ENCODE results near the gene RPL36A.

DNA sequence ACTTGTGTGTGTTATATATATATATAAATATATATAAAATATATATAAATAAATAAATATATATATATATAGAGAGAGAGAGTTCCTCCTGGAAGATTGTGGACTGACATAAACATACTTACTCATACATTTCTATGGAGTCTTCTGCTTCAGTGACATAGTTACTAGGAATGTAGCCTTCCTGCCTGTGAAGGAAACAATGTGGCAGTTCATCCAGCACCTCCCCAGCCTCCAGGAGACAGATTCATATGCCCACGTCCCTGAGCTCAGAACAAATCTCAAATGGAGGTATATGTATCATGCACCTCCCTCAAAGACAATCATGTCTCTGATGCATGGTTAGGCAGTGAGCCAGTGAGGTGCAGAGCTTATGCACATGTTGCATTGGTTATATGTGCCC, 30.8 kb upstream of the RPL36A start:
- TF ChIP-seq, protein P1, sequence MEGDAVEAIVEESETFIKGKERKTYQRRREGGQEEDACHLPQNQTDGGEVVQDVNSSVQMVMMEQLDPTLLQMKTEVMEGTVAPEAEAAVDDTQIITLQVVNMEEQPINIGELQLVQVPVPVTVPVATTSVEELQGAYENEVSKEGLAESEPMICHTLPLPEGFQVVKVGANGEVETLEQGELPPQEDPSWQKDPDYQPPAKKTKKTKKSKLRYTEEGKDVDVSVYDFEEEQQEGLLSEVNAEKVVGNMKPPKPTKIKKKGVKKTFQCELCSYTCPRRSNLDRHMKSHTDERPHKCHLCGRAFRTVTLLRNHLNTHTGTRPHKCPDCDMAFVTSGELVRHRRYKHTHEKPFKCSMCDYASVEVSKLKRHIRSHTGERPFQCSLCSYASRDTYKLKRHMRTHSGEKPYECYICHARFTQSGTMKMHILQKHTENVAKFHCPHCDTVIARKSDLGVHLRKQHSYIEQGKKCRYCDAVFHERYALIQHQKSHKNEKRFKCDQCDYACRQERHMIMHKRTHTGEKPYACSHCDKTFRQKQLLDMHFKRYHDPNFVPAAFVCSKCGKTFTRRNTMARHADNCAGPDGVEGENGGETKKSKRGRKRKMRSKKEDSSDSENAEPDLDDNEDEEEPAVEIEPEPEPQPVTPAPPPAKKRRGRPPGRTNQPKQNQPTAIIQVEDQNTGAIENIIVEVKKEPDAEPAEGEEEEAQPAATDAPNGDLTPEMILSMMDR (IDR thresholded peaks at IDR 0.05) = no peak
- TF ChIP-seq POLR2A (IDR thresholded peaks at IDR 0.05) = no peak

Data from esophagus squamous epithelium (tissue), 4 donors.